H9 (cell line): ENCODE measurements around the gene FGF10. TPM values are rescaled to one million over a fixed set of nuclear protein-coding genes. Genes with fewer than 3 reads are reported as not detected.

Source experiments
- DNase-seq: peaks from one replicate; pipeline ENCODE4 v3.0.0-alpha.2; 2017
- H2AFZ ChIP-seq: one replicate; pipeline ENCODE4 v1.6.1; 2013; ENCODE audit warnings: mild to moderate bottlenecking, low read length, control low read depth, moderate library complexity
- H2AK5ac ChIP-seq: 2 replicates; pipeline ENCODE4 v1.6.1; 2013; ENCODE audit warnings: low read length, control low read depth, mixed read lengths; ENCODE audit not compliant: insufficient read length
- H2BK120ac ChIP-seq: one replicate; pipeline ENCODE4 v1.6.1; 2013; ENCODE audit warnings: low read depth, mild to moderate bottlenecking, low read length, control low read depth, inconsistent platforms; ENCODE audit not compliant: poor library complexity, severe bottlenecking
- H2BK12ac ChIP-seq: 2 replicates; pipeline ENCODE4 v1.6.1; 2013; ENCODE audit warnings: low read length, control low read depth, mixed read lengths, low read depth; ENCODE audit not compliant: insufficient read length
- H2BK15ac ChIP-seq: 2 replicates; pipeline ENCODE4 v1.6.1; 2013; ENCODE audit warnings: low read depth, low read length, control low read depth
- H2BK20ac ChIP-seq: one replicate; pipeline ENCODE4 v1.6.1; 2013; ENCODE audit warnings: low read depth, mild to moderate bottlenecking, low read length, control low read depth, inconsistent platforms; ENCODE audit not compliant: poor library complexity, severe bottlenecking
- H2BK5ac ChIP-seq: 2 replicates; pipeline ENCODE4 v1.6.1; 2013; ENCODE audit warnings: low read length, control low read depth, mixed read lengths; ENCODE audit not compliant: insufficient read length
- H3K14ac ChIP-seq: 2 replicates; pipeline ENCODE4 v1.6.1; 2013; ENCODE audit warnings: low read length, control low read depth; ENCODE audit not compliant: insufficient read depth
- H3K18ac ChIP-seq: 2 replicates; pipeline ENCODE4 v1.6.1; 2013; ENCODE audit warnings: low read depth, mild to moderate bottlenecking, mixed read lengths, low read length, control low read depth; ENCODE audit not compliant: insufficient read length
- H3K23ac ChIP-seq: 2 replicates; pipeline ENCODE4 v1.6.1; 2013; ENCODE audit warnings: low read length, control low read depth, mixed read lengths, low read depth; ENCODE audit not compliant: insufficient read length
- H3K23me2 ChIP-seq: 2 replicates; pipeline ENCODE4 v1.6.1; 2013; ENCODE audit warnings: low read depth, mild to moderate bottlenecking, mixed read lengths, low read length, control low read depth; ENCODE audit not compliant: insufficient read length, poor library complexity, severe bottlenecking
- H3K27ac ChIP-seq: 2 replicates; pipeline ENCODE4 v1.5.1; 2013; ENCODE audit warnings: low read length, control low read depth, mixed read lengths, low read depth; ENCODE audit not compliant: insufficient read length
- H3K27me3 ChIP-seq: 2 replicates; pipeline ENCODE4 v1.6.1; 2013; ENCODE audit warnings: low read length, control low read depth, inconsistent platforms; ENCODE audit not compliant: insufficient read depth
- H3K4ac ChIP-seq: 2 replicates; pipeline ENCODE4 v1.6.1; 2013; ENCODE audit warnings: low read depth, mild to moderate bottlenecking, control low read depth, inconsistent platforms, low read length, moderate library complexity
- H3K4me1 ChIP-seq: 2 replicates; pipeline ENCODE4 v1.6.1; 2013; ENCODE audit warnings: low read length, control low read depth, inconsistent platforms; ENCODE audit not compliant: insufficient read depth
- H3K4me2 ChIP-seq: 2 replicates; pipeline ENCODE4 v1.6.1; 2013; ENCODE audit warnings: low read length, control low read depth, mixed read lengths; ENCODE audit not compliant: insufficient read length, insufficient read depth
- H3K56ac ChIP-seq: 2 replicates; pipeline ENCODE4 v1.6.1; 2013; ENCODE audit warnings: low read depth, mild to moderate bottlenecking, mixed read lengths, low read length, control low read depth; ENCODE audit not compliant: insufficient read length
- H3K79me1 ChIP-seq: 2 replicates; pipeline ENCODE4 v1.6.1; 2013; ENCODE audit warnings: low read depth, mild to moderate bottlenecking, moderate library complexity, low read length, control low read depth, inconsistent platforms; ENCODE audit not compliant: insufficient read depth, poor library complexity, severe bottlenecking
- H3K79me2 ChIP-seq: 2 replicates; pipeline ENCODE4 v1.6.1; 2013; ENCODE audit warnings: low read length, control low read depth, inconsistent platforms; ENCODE audit not compliant: insufficient read depth
- H3K9ac ChIP-seq: 2 replicates; pipeline ENCODE4 v1.6.1; 2013; ENCODE audit warnings: low read length, control low read depth, mixed read lengths; ENCODE audit not compliant: insufficient read length; ENCODE audit errors: extremely low read depth
- H3K9me3 ChIP-seq: one replicate; pipeline ENCODE4 v1.6.1; 2013; ENCODE audit warnings: low read depth, low read length, inconsistent platforms; ENCODE audit not compliant: control insufficient read depth
- H3T11ph ChIP-seq: one replicate; pipeline ENCODE4 v1.6.1; 2013; ENCODE audit warnings: mild to moderate bottlenecking, low read length, control low read depth, inconsistent platforms
- H4K20me1 ChIP-seq: one replicate; pipeline ENCODE4 v1.6.1; 2013; ENCODE audit not compliant: control insufficient read depth, insufficient read length, insufficient read depth
- H4K5ac ChIP-seq: 2 replicates; pipeline ENCODE4 v1.6.1; 2013; ENCODE audit warnings: low read depth, mild to moderate bottlenecking, mixed read lengths, low read length, control low read depth; ENCODE audit not compliant: insufficient read length
- H4K8ac ChIP-seq: replicated peaks from 2 replicates; pipeline ENCODE4 v1.6.1; 2013; ENCODE audit warnings: low read length, control low read depth, mixed read lengths, low read depth; ENCODE audit not compliant: insufficient read length
- H4K91ac ChIP-seq: 2 replicates; pipeline ENCODE4 v1.6.1; 2013; ENCODE audit warnings: low read depth, mild to moderate bottlenecking, moderate library complexity, mixed read lengths, low read length, control low read depth; ENCODE audit not compliant: insufficient read length
- H3K27ac Mint-ChIP-seq, 3 experiments: 2 replicates in 2 of 3; 3 replicates in 1 of 3; pipeline ENCODE4 v1.8.0; 2020 to 2021; ENCODE audit warnings: mixed read lengths in 3 of 3, mild to moderate bottlenecking in 1 of 3, moderate library complexity in 1 of 3
- H3K27me3 Mint-ChIP-seq: 2 replicates; pipeline ENCODE4 v1.8.0; 2021; ENCODE audit warnings: low read depth, mild to moderate bottlenecking, moderate library complexity, mixed read lengths
- H3K36me3 Mint-ChIP-seq, 3 experiments: 2 replicates in 2 of 3; 3 replicates in 1 of 3; pipeline ENCODE4 v1.8.0; 2020 to 2021; ENCODE audit warnings: low read depth in 3 of 3, mixed read lengths in 3 of 3; ENCODE audit not compliant: insufficient read depth in 1 of 3
- H3K4me1 Mint-ChIP-seq, 2 experiments: 2 replicates each; pipeline ENCODE4 v1.8.0; 2020; ENCODE audit warnings: mixed read lengths in 2 of 2
- H3K4me3 Mint-ChIP-seq, 2 experiments: 2 replicates in 1 of 2; 3 replicates in 1 of 2; pipeline ENCODE4 v1.8.0; 2020 to 2021; ENCODE audit warnings: mild to moderate bottlenecking in 2 of 2, mixed read lengths in 2 of 2, moderate library complexity in 1 of 2
- H3K9me3 Mint-ChIP-seq, 2 experiments: 2 replicates in 1 of 2; 3 replicates in 1 of 2; pipeline ENCODE4 v1.8.0; 2020; ENCODE audit warnings: mild to moderate bottlenecking in 2 of 2, mixed read lengths in 2 of 2, moderate library complexity in 1 of 2
- CTCF ChIP-seq: fragments of 200-600 bp; sonication (generic); conservative IDR thresholded peaks from 3 replicates; pipeline ENCODE4 v1.8.0; 2021; ENCODE audit warnings: antibody characterized with exemption, mild to moderate bottlenecking
- WGBS: extraction: QIAGEN DNeasy Blood & Tissue Kit; methylation state at CpG from one replicate; pipeline ENCODE4 v1.1.7; 2013; ENCODE audit warnings: missing lambda C conversion rate, low lambda C conversion rate, mixed read lengths; ENCODE audit not compliant: insufficient read length; ENCODE audit errors: extremely low coverage; 5-methylcytosine and 5-hydroxymethylcytosine counted together
- long read RNA-seq: library from polyadenylated mRNA; unstranded; transcript quantifications from one replicate; pipeline ENCODE4 v2.0.0, GENCODE V29; 2020
- total RNA-seq: library from RNA; stranded (reverse); gene quantifications from 2 replicates; pipeline ENCODE4 v1.2.1, GENCODE V29; 2021

Gene FGF10
- 0.15 TPM in 1 of 2 replicates, not detected in the other for total RNA-seq
- long read RNA-seq: 0 reads

GRCh38 chr5:44389090-44389822 lies at the start of gene FGF10:
Gene FGF10 (minus strand): TSS chr5:44389420. CDS start chr5:44388682, 738 bp downstream.
- Histone ChIP-seq H3K79me2 (no peaks in the 10 kb centered on the region), H3K27me3 (peaks cover 24% of the 10 kb centered on the region; the same call in 1 of the 2 replicates), H3K4me2 (peak within 1 kb of the TSS; percentile 96), H4K5ac (no peak within 1 kb of the TSS), H3K9me3 (no peaks in the 10 kb centered on the region), H4K91ac (no peak within 1 kb of the TSS), H3T11ph (no peak within 1 kb of the TSS), H3K14ac (no peak within 1 kb of the TSS), H3K23ac (no peak within 1 kb of the TSS), H3K23me2 (peaks cover 24% of the 10 kb centered on the region), H3K18ac (no peak within 1 kb of the TSS), H2BK5ac (no peak within 1 kb of the TSS), H3K9ac (peak within 1 kb of the TSS; percentile 29), H4K8ac (no peak within 1 kb of the TSS), H3K56ac (no peak within 1 kb of the TSS), H2BK20ac (no peak within 1 kb of the TSS), H2AFZ (peak within 1 kb of the TSS; percentile 34), H2BK15ac (no peak within 1 kb of the TSS), H2BK120ac (no peak within 1 kb of the TSS), H3K79me1 (no peaks in the 10 kb centered on the region), H3K4me1 (no peaks in the 10 kb centered on the region; the same call in 1 of the 2 replicates), H2BK12ac (no peak within 1 kb of the TSS), H3K4ac (no peak within 1 kb of the TSS), H3K27ac (no peak within 1 kb of the TSS), H2AK5ac (no peak within 1 kb of the TSS), H4K20me1 (no peaks in the 10 kb centered on the region)
- peak; percentile 84 for DNase-seq
- H3K4me3 Mint-ChIP-seq: peak within 1 kb of the TSS; percentile 76 to 93
- TF ChIP-seq CTCF: no peak
- peaks cover 32 to 40% of the 10 kb centered on the region in 2 experiments for H3K4me1 Mint-ChIP-seq
- H3K36me3 Mint-ChIP-seq: no peaks in the 10 kb centered on the region
- H3K27ac Mint-ChIP-seq: peak within 1 kb of the TSS in 1 of 3 experiments; percentile 57; a peak in 1 of 7 replicates
- peaks cover 64% of the 10 kb centered on the region for H3K27me3 Mint-ChIP-seq
- WGBS: no CpG with 5 or more reads among the region's 35 CpGs
- H3K9me3 Mint-ChIP-seq: no peaks in the 10 kb centered on the region
